Smooth muscle cell (in vitro differentiated cells): Measurements from ENCODE around the gene SLC37A3. TPM values are rescaled to one million over a fixed set of nuclear protein-coding genes. Genes with fewer than 3 reads are reported as not detected.

Experiments used
- DNase-seq: peaks from one replicate; lab custom pipeline; 2025; ENCODE audit not compliant: unreplicated experiment; lab: John Stamatoyannopoulos, UW
- H2AFZ ChIP-seq: fragments of 200-600 bp; sonication (generic); 2 replicates; pipeline ENCODE4 v1.6.0; 2016; ENCODE audit warnings: antibody characterized with exemption, low read depth, mild to moderate bottlenecking
- H3F3A ChIP-seq: fragments of 200-600 bp; sonication (generic); 2 replicates; pipeline ENCODE4 v1.6.0; 2017; ENCODE audit warnings: antibody characterized with exemption, low read depth
- H3K27ac ChIP-seq: fragments of 200-600 bp; sonication (generic); 2 replicates; pipeline ENCODE4 v1.5.1; 2016; ENCODE audit warnings: low read depth, mild to moderate bottlenecking
- H3K27me3 ChIP-seq: fragments of 200-600 bp; sonication (generic); 2 replicates; pipeline ENCODE4 v1.6.1; 2016; ENCODE audit warnings: low read depth, mild to moderate bottlenecking
- H3K36me3 ChIP-seq: fragments of 200-600 bp; sonication (generic); 2 replicates; pipeline ENCODE4 v1.5.1; 2016; ENCODE audit warnings: low read depth
- H3K4me1 ChIP-seq: fragments of 200-600 bp; sonication (generic); 2 replicates; pipeline ENCODE4 v1.5.1; 2016; ENCODE audit warnings: low read depth
- H3K4me2 ChIP-seq: fragments of 200-600 bp; sonication (generic); 2 replicates; pipeline ENCODE4 v1.6.0; 2016; ENCODE audit warnings: mild to moderate bottlenecking
- H3K4me3 ChIP-seq: fragments of 200-600 bp; sonication (generic); 2 replicates; pipeline ENCODE4 v1.5.1; 2016; ENCODE audit warnings: mild to moderate bottlenecking
- H3K79me2 ChIP-seq: fragments of 200-600 bp; sonication (generic); 2 replicates; pipeline ENCODE4 v1.6.0; 2016; ENCODE audit warnings: low read depth, mild to moderate bottlenecking
- H3K9ac ChIP-seq: fragments of 200-600 bp; sonication (generic); 2 replicates; pipeline ENCODE4 v1.6.0; 2016; ENCODE audit warnings: low read depth
- H3K9me3 ChIP-seq: fragments of 200-600 bp; sonication (generic); replicated peaks from 2 replicates; pipeline ENCODE4 v1.5.1; 2016; ENCODE audit warnings: low read depth
- H4K20me1 ChIP-seq: fragments of 200-600 bp; sonication (generic); 2 replicates; pipeline ENCODE4 v1.6.0; 2016; ENCODE audit warnings: low read depth
- CTCF ChIP-seq: fragments of 200-600 bp; sonication (generic); IDR thresholded peaks from 2 replicates; pipeline ENCODE4 v1.5.1; 2017; ENCODE audit warnings: borderline replicate concordance, mild to moderate bottlenecking, antibody characterized with exemption; ENCODE audit not compliant: insufficient read depth, poor library complexity, severe bottlenecking
- WGBS: methylation state at CpG from one replicate; pipeline ENCODE4 v1.1.7; 2016; ENCODE audit warnings: low lambda C conversion rate; 5-methylcytosine and 5-hydroxymethylcytosine counted together
- polyA plus RNA-seq: library from polyadenylated mRNA; unstranded; fragments of >200 nt; fragmentation: Nextera tagmentation; extraction: Ambion mirVana; gene quantifications from 2 replicates; pipeline ENCODE4 v1.2.1, GENCODE V29; 2016
- total RNA-seq: library from RNA; depleted of rRNA; stranded (reverse); fragments of >200 nt; gene quantifications from 2 replicates; pipeline ENCODE4 v1.2.3, GENCODE V29; 2014

SLC37A3 gene
- total and polyA plus RNA-seq, 2 experiments from 2014 or later: 42.8 to 54.2 TPM

DNA sequence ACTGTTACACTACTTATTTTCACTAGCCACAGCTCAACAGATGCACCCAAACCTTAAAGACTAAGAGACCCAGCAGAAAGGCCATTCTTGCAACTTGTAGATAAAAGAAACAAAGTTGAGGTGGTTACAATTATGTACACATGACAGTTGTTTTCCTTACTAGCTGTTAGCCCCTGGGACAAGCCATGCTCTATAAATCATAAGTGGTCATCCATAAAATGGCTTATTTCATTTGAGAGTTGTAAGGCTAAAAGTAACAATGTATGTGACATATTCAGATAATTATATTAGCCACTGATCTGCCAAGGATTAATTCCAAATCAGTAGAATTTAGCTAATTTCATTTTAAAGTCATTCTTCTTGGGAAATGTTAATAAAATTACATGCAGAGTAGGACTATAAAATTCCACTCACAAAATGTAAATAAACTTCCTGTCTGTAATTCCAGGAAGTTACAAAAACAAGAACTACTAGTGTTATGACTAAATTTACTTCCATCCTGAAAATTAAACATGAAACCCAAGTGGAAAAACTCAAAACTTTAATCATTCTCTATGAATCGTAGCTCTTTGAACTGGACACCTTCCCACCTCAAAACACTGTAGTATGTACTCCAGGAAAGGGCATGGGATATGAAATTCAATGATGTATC, 13.3 kb downstream of the SLC37A3 start:
- no peaks in the 10 kb centered on the region for H3K36me3 ChIP-seq
- 100% methylated on average over 1 of the region's 1 CpG for WGBS

DNA sequence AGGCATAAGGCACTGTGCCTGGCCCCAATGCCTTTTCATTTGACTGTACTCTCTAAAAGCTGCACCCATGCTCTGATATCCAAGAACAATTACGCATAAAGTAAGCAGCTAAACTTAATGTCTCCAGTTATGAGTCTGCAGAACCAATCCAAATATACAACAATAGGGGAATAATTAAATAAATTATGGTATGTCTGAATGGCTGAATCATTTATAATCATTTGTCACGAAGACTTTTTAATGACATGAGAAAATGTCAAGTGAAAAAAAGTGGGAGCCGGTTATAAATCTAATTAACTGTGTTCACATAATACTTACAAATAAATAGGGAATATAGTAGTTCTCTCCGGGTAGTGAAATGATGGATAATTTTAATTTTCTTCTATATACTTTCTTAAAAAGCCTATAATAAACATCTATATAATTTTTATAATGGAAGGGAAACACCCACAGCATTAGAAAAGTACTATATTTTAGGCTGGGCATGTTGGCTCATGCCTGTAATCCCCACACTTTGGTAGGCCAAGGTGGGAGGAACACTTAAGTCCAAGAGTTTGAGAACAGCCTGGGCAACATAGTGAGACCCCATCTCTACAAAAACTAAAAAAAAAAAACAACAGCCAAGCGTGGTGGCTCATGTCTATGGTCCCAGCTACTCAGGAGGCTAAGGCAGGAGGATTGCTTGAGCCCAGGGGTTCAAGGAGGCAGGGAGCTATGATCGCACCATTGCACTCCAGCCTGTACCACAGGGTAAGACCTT, 14.2 kb downstream of the SLC37A3 start:
- H3K4me2 ChIP-seq: no peak overlapping the region

More for the DNA sequence above, 13.3 kb downstream of the SLC37A3 start:
- Histone ChIP-seq H2AFZ (no peak overlapping the region), H4K20me1 (peaks cover 84% of the 10 kb centered on the region), H3K27ac (no peak overlapping the region), H3K79me2 (peaks cover 70% of the 10 kb centered on the region), H3K4me3 (no peak overlapping the region), H3K4me1 (no peaks in the 10 kb centered on the region), H3K9ac (no peak overlapping the region), H3K27me3 (no peaks in the 10 kb centered on the region), H3F3A (no peaks in the 10 kb centered on the region), H3K9me3 (no peaks in the 10 kb centered on the region), H3K4me2 (no peak overlapping the region)
- no peak for TF ChIP-seq CTCF
- DNase-seq: no peak

DNA sequence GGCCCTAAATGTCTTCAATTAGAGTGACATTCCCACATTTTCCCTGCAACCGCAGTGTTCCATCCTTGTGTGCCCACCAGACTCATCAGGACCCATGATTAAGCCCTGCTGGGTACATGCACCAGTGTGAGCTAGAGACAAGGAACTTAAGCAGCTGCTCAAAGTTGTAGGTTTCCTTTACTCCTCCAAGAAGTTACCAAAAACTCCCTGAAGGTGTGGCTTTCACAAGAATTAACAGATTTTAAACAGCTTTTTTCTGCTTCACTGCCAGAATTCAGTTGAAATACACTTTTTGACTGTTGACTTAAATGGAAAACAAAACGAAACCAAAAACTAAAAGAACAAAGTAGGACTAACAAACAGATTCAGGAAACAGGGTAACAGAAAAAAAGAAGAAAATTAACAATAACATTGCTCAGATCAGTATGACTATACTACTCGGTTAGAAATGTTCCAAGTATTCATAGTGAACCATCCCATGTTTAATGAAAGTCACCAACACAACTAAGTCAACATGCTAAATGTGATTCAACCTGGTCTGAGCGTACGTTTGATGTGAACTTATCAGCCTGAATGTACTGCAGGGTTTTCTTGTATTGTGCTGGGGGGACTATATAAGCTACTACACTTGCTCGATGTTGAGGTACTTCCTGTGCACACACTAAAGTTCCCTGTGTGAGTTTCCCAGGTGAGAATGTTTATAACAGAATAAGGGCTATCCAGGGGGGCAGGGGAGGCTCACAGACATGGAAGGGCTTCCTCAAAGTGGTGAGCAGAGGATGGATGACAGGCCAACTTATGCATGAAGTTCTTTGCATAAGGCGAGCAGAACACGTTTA, 22.2 kb downstream of the SLC37A3 start:
- peaks cover 4% of the 10 kb centered on the region for H3K36me3 ChIP-seq
- 95% methylated on average over 8 of the region's 8 CpGs for WGBS
- no peak for TF ChIP-seq CTCF

More for the DNA sequence above, 14.2 kb downstream of the SLC37A3 start:
- Histone ChIP-seq H3K27me3 (no peaks in the 10 kb centered on the region), H3K9me3 (no peaks in the 10 kb centered on the region), H3K9ac (no peak overlapping the region), H3K36me3 (no peaks in the 10 kb centered on the region), H3F3A (no peaks in the 10 kb centered on the region), H4K20me1 (peaks cover 75% of the 10 kb centered on the region), H3K79me2 (peaks cover 63% of the 10 kb centered on the region), H3K4me1 (no peaks in the 10 kb centered on the region), H3K4me3 (no peak overlapping the region), H2AFZ (no peak overlapping the region), H3K27ac (no peak overlapping the region)
- TF ChIP-seq CTCF: no peak
- DNase-seq: no peak
- 96% methylated on average over 6 of the region's 6 CpGs for WGBS

More for the DNA sequence above, 22.2 kb downstream of the SLC37A3 start:
- no peak for DNase-seq
- Histone ChIP-seq H2AFZ (no peak overlapping the region), H4K20me1 (peaks cover 25% of the 10 kb centered on the region), H3K9me3 (no peaks in the 10 kb centered on the region), H3K4me1 (no peaks in the 10 kb centered on the region), H3K79me2 (no peaks in the 10 kb centered on the region), H3K27ac (no peak overlapping the region), H3K4me2 (no peak overlapping the region), H3K4me3 (no peak overlapping the region), H3K27me3 (no peaks in the 10 kb centered on the region), H3K9ac (no peak overlapping the region), H3F3A (no peaks in the 10 kb centered on the region)
